ENCODE measurements around the gene ATP4B.

ATP4B gene

DNA sequence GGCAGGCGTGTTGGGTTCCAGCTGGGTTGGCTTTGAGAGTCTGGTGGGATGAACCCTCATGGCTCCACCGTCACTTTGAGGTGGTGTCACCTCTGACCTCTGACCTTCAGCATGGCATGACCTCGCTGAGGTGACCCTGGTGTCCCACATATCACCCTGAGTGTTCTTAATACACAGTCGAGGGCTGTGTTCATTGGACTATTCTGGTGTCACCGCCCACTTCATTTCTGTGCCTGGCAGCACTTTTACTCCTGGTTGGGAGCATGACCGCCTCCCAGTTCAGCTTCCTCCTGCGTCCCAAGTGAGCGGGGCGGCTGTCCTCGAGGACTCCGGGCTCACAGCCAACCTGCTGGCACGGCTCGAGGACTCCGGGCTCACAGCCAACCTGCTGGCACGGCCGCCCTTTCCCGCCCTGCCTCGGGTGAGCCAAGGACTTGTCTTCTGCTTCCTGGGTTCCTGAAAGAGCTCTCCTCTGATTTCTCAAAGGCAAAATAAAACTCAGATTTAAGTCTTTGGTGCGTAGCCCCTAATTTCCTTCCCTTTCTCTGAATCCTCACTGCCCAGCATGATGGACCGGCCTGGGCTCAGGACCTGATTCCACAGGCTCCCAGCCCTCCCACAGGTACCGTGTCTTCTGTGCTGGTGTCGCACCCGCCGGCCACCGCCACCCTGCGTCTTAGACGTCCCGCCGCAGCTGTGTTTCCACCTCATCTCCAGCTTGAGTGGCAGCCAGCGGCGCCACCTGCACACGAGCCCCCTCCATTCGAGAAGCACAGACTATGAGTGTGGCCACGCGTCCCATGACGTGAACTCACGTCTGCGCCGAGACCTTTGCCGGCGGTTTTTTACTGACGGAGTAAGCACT, 10.4 kb downstream of the ATP4B start:
- Histone ChIP-seq H3K27ac (replicated peaks; ENCODE audit: low read length) (no peak overlapping the region), H4K8ac (ENCODE audit: low read depth, low read length) (no peak overlapping the region), H3K18ac (ENCODE audit: low read length) (no peak overlapping the region), H2AFZ (ENCODE audit: low read length) (no peak overlapping the region), H4K91ac (ENCODE audit: low read depth, low read length, poor library complexity) (peak overlapping the region; percentile 15), H3K14ac (ENCODE audit: low read length) (no peak overlapping the region), H2BK15ac (ENCODE audit: low read length) (no peak overlapping the region), H2AK5ac (ENCODE audit: low read depth, low read length) (no peak overlapping the region), H3K9ac (ENCODE audit: low read depth, low read length, poor library complexity) (peak overlapping the region; percentile 14), H3K4me2 (ENCODE audit: insufficient read depth, low read length, poor library complexity, severe bottlenecking) (no peak overlapping the region), H3K79me1 (ENCODE audit: low read depth, low read length) (no peaks in the 10 kb centered on the region), H2BK5ac (ENCODE audit: low read length) (no peak overlapping the region), H3K4me1 (ENCODE audit: control insufficient read depth in 2 of 2, insufficient read depth in 1 of 2, low read depth in 1 of 2, low read length in 2 of 2) (no peaks in the 10 kb centered on the region), H3K4ac (ENCODE audit: low read length) (no peak overlapping the region), H3K27me3 (ENCODE audit: control insufficient read depth in 3 of 3, insufficient read depth in 3 of 3, low read depth in 1 of 3, low read length in 3 of 3) (no peaks in the 10 kb centered on the region), H2BK120ac (ENCODE audit: low read depth, low read length) (no peak overlapping the region), H3K4me3 (ENCODE audit: low read length in 2 of 2) (no peak overlapping the region), H3K36me3 (replicated peaks in 1 of 2; ENCODE audit: control insufficient read depth in 2 of 2, insufficient read depth in 2 of 2, low read length in 2 of 2) (peaks cover 0 to 5% of the 10 kb centered on the region in 2 donors), H3K9me3 (replicated peaks in 1 of 2; ENCODE audit: control insufficient read depth in 2 of 2, insufficient read depth in 1 of 2, low read depth in 1 of 2, low read length in 2 of 2) (peaks cover 10 to 20% of the 10 kb centered on the region in 2 donors), H3K23ac (ENCODE audit: low read depth, low read length, poor library complexity) (no peak overlapping the region), H2BK12ac (ENCODE audit: low read length) (no peak overlapping the region)
- WGBS, 2 donors (ENCODE audit: extremely low coverage in 2 of 2, insufficient read length in 2 of 2, insufficient replicate concordance in 1 of 2), result no CpG with 5 or more reads among the region's 42 CpGs
- no peak for DNase-seq (ENCODE audit: low spot score)

DNA sequence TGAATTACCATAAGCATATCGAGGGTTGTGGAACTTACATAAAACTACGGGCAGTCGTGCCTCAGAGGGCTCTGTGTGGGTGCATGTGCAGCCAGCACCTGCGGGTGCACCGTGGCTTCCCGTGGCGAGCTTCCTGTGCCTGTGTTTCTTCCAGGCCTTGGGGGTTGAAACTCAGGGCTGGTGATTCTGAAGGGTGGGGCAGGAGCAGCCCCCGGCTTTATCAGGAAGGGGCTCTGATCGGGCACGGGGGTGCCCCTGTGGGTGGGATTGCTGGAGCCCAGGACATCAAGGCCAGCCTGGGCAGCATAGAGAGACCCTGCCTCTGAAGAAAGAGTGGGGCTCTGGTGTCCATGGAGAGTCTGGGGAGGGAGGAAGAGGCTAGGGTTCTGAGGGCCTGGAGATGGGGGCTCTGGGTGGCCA, 11.1 kb downstream of the ATP4B start:
- Histone ChIP-seq H3K4me3 (ENCODE audit: low read length in 2 of 2) (no peak overlapping the region), H3K23ac (ENCODE audit: low read depth, low read length, poor library complexity) (no peak overlapping the region), H2BK15ac (ENCODE audit: low read length) (no peak overlapping the region), H3K4me1 (ENCODE audit: control insufficient read depth in 2 of 2, insufficient read depth in 1 of 2, low read depth in 1 of 2, low read length in 2 of 2) (no peaks in the 10 kb centered on the region), H3K27me3 (ENCODE audit: control insufficient read depth in 3 of 3, insufficient read depth in 3 of 3, low read depth in 1 of 3, low read length in 3 of 3) (no peaks in the 10 kb centered on the region), H3K9ac (ENCODE audit: low read depth, low read length, poor library complexity) (no peak overlapping the region), H4K8ac (ENCODE audit: low read depth, low read length) (no peak overlapping the region), H3K18ac (ENCODE audit: low read length) (no peak overlapping the region), H3K14ac (ENCODE audit: low read length) (no peak overlapping the region), H3K4me2 (ENCODE audit: insufficient read depth, low read length, poor library complexity, severe bottlenecking) (no peak overlapping the region), H2AFZ (ENCODE audit: low read length) (no peak overlapping the region), H3K9me3 (replicated peaks in 1 of 2; ENCODE audit: control insufficient read depth in 2 of 2, insufficient read depth in 1 of 2, low read depth in 1 of 2, low read length in 2 of 2) (peaks cover 12 to 26% of the 10 kb centered on the region in 2 donors), H2BK5ac (ENCODE audit: low read length) (no peak overlapping the region), H2BK12ac (ENCODE audit: low read length) (no peak overlapping the region), H2AK5ac (ENCODE audit: low read depth, low read length) (no peak overlapping the region), H4K91ac (ENCODE audit: low read depth, low read length, poor library complexity) (no peak overlapping the region), H3K4ac (ENCODE audit: low read length) (no peak overlapping the region), H3K79me1 (ENCODE audit: low read depth, low read length) (no peaks in the 10 kb centered on the region), H3K27ac (replicated peaks; ENCODE audit: low read length) (no peak overlapping the region), H2BK120ac (ENCODE audit: low read depth, low read length) (no peak overlapping the region), H3K36me3 (replicated peaks in 1 of 2; ENCODE audit: control insufficient read depth in 2 of 2, insufficient read depth in 2 of 2, low read length in 2 of 2) (peaks cover 0 to 11% of the 10 kb centered on the region in 2 donors)
- no peak for DNase-seq (ENCODE audit: low spot score)
- WGBS, 2 donors (ENCODE audit: extremely low coverage in 2 of 2, insufficient read length in 2 of 2, insufficient replicate concordance in 1 of 2), result no CpG with 5 or more reads among the region's 10 CpGs

- Histone ChIP-seq H2BK15ac (ENCODE audit: low read length) (no peak overlapping the region), H3K14ac (ENCODE audit: low read length) (no peak overlapping the region), H3K4me3 (ENCODE audit: low read length in 2 of 2) (no peak overlapping the region), H3K18ac (ENCODE audit: low read length) (no peak overlapping the region), H3K27me3 (ENCODE audit: control insufficient read depth in 3 of 3, insufficient read depth in 3 of 3, low read depth in 1 of 3, low read length in 3 of 3) (no peaks in the 10 kb centered on the region), H3K4ac (ENCODE audit: low read length) (no peak overlapping the region), H3K9ac (ENCODE audit: low read depth, low read length, poor library complexity) (no peak overlapping the region), H2AFZ (ENCODE audit: low read length) (no peak overlapping the region), H2AK5ac (ENCODE audit: low read depth, low read length) (no peak overlapping the region), H4K8ac (ENCODE audit: low read depth, low read length) (no peak overlapping the region), H3K4me1 (ENCODE audit: control insufficient read depth in 2 of 2, insufficient read depth in 1 of 2, low read depth in 1 of 2, low read length in 2 of 2) (no peaks in the 10 kb centered on the region), H3K36me3 (replicated peaks in 1 of 2; ENCODE audit: control insufficient read depth in 2 of 2, insufficient read depth in 2 of 2, low read length in 2 of 2) (peaks cover 3 to 17% of the 10 kb centered on the region in 2 donors), H3K9me3 (replicated peaks in 1 of 2; ENCODE audit: control insufficient read depth in 2 of 2, insufficient read depth in 1 of 2, low read depth in 1 of 2, low read length in 2 of 2) (peaks cover 16 to 32% of the 10 kb centered on the region in 2 donors), H2BK5ac (ENCODE audit: low read length) (no peak overlapping the region), H3K23ac (ENCODE audit: low read depth, low read length, poor library complexity) (no peak overlapping the region), H2BK12ac (ENCODE audit: low read length) (no peak overlapping the region), H2BK120ac (ENCODE audit: low read depth, low read length) (no peak overlapping the region), H3K79me1 (ENCODE audit: low read depth, low read length) (no peaks in the 10 kb centered on the region), H3K4me2 (ENCODE audit: insufficient read depth, low read length, poor library complexity, severe bottlenecking) (no peak overlapping the region), H4K91ac (ENCODE audit: low read depth, low read length, poor library complexity) (no peak overlapping the region), H3K27ac (replicated peaks; ENCODE audit: low read length) (no peak overlapping the region)
- DNase-seq (ENCODE audit: low spot score), result no peak
- WGBS, 2 donors (ENCODE audit: extremely low coverage in 2 of 2, insufficient read length in 2 of 2, insufficient replicate concordance in 1 of 2), result no CpG with 5 or more reads among the region's 11 CpGs
These were observed 11.6 kb downstream of the ATP4B start for GRCh38 chr13:113646376-113646775.

GRCh38 chr13:113645329-113645728, 12.7 kb downstream of the ATP4B start:
- Histone ChIP-seq H2AFZ (ENCODE audit: low read length) (no peak overlapping the region), H2BK120ac (ENCODE audit: low read depth, low read length) (no peak overlapping the region), H3K23ac (ENCODE audit: low read depth, low read length, poor library complexity) (no peak overlapping the region), H2AK5ac (ENCODE audit: low read depth, low read length) (no peak overlapping the region), H2BK5ac (ENCODE audit: low read length) (no peak overlapping the region), H3K9ac (ENCODE audit: low read depth, low read length, poor library complexity) (no peak overlapping the region), H2BK15ac (ENCODE audit: low read length) (no peak overlapping the region), H3K27me3 (ENCODE audit: control insufficient read depth in 3 of 3, insufficient read depth in 3 of 3, low read depth in 1 of 3, low read length in 3 of 3) (no peaks in the 10 kb centered on the region), H3K9me3 (replicated peaks in 1 of 2; ENCODE audit: control insufficient read depth in 2 of 2, insufficient read depth in 1 of 2, low read depth in 1 of 2, low read length in 2 of 2) (peaks cover 19 to 39% of the 10 kb centered on the region in 2 donors), H3K79me1 (ENCODE audit: low read depth, low read length) (no peaks in the 10 kb centered on the region), H4K91ac (ENCODE audit: low read depth, low read length, poor library complexity) (no peak overlapping the region), H3K36me3 (replicated peaks in 1 of 2; ENCODE audit: control insufficient read depth in 2 of 2, insufficient read depth in 2 of 2, low read length in 2 of 2) (peaks cover 9 to 25% of the 10 kb centered on the region in 2 donors), H3K4ac (ENCODE audit: low read length) (no peak overlapping the region), H3K4me3 (ENCODE audit: low read length in 2 of 2) (no peak overlapping the region), H3K18ac (ENCODE audit: low read length) (no peak overlapping the region), H3K27ac (replicated peaks; ENCODE audit: low read length) (no peak overlapping the region), H2BK12ac (ENCODE audit: low read length) (no peak overlapping the region), H3K14ac (ENCODE audit: low read length) (no peak overlapping the region), H4K8ac (ENCODE audit: low read depth, low read length) (no peak overlapping the region), H3K4me2 (ENCODE audit: insufficient read depth, low read length, poor library complexity, severe bottlenecking) (no peak overlapping the region), H3K4me1 (ENCODE audit: control insufficient read depth in 2 of 2, insufficient read depth in 1 of 2, low read depth in 1 of 2, low read length in 2 of 2) (no peaks in the 10 kb centered on the region)
- no CpG with 5 or more reads among the region's 9 CpGs for WGBS, 2 donors (ENCODE audit: extremely low coverage in 2 of 2, insufficient read length in 2 of 2, insufficient replicate concordance in 1 of 2)
- DNase-seq (ENCODE audit: low spot score), result no peak
